Mucosa of stomach (tissue), 1 donor: ENCODE results near the gene ACTL8.

ENCODE experiments used
- H3K27me3 ChIP-seq: one replicate; pipeline ENCODE4 v1.7.0; 2013; ENCODE audit warnings: mild to moderate bottlenecking, low read length; ENCODE audit not compliant: control insufficient read depth, insufficient read depth
- H3K36me3 ChIP-seq: one replicate; pipeline ENCODE4 v1.7.0; 2013; ENCODE audit warnings: low read length; ENCODE audit not compliant: control insufficient read depth, insufficient read depth
- H3K4me1 ChIP-seq: one replicate; pipeline ENCODE4 v1.7.0; 2013; ENCODE audit warnings: mild to moderate bottlenecking, low read length; ENCODE audit not compliant: control insufficient read depth, insufficient read depth
- H3K4me3 ChIP-seq: one replicate; pipeline ENCODE4 v1.7.0; 2013; ENCODE audit warnings: low read length
- H3K9ac ChIP-seq: one replicate; pipeline ENCODE4 v1.7.0; 2013; ENCODE audit warnings: mild to moderate bottlenecking, low read length, moderate library complexity
- H3K9me3 ChIP-seq: one replicate; pipeline ENCODE4 v1.7.0; 2013; ENCODE audit warnings: mild to moderate bottlenecking, low read length, moderate library complexity; ENCODE audit not compliant: control insufficient read depth
- donor health status: Pancreatic carcinoma.

ACTL8 gene

DNA sequence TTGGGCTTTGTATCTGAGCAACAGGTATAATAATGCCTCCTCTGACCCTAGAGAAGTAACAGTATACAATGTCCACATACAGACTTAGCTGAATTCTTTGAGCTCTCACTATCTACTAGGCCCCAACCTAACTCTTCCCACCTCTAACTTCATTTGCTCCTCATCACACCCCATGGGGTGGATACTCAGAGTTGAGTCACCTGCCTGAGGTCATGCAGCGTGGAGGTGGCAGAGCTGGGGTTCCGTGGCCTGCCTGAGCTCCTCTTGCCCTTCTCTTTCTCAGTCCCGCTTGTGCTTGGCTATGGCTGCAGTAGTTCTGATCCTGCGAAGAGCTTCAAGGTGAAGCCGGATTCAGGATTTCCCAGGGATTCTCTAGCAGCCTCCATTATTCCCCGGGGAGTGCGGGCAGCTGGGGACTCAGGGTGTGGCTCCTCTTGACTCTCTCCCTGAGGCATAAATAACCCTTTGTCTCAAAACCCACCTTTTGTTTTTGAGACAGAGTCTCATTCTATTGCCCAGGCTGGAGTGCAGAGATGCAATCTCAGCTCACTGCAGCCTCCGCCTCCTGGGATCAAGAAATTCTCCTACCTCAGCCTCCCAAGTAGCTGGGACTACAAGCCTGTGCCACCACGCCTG is 29.9 kb upstream of the ACTL8 start:
- H3K9ac ChIP-seq = no peak overlapping the region
- H3K9me3 ChIP-seq = no peaks in the 10 kb centered on the region
- H3K27me3 ChIP-seq = peaks cover 12% of the 10 kb centered on the region
- no peaks in the 10 kb centered on the region for H3K4me1 ChIP-seq
- H3K36me3 ChIP-seq = no peaks in the 10 kb centered on the region
- no peak overlapping the region for H3K4me3 ChIP-seq

DNA sequence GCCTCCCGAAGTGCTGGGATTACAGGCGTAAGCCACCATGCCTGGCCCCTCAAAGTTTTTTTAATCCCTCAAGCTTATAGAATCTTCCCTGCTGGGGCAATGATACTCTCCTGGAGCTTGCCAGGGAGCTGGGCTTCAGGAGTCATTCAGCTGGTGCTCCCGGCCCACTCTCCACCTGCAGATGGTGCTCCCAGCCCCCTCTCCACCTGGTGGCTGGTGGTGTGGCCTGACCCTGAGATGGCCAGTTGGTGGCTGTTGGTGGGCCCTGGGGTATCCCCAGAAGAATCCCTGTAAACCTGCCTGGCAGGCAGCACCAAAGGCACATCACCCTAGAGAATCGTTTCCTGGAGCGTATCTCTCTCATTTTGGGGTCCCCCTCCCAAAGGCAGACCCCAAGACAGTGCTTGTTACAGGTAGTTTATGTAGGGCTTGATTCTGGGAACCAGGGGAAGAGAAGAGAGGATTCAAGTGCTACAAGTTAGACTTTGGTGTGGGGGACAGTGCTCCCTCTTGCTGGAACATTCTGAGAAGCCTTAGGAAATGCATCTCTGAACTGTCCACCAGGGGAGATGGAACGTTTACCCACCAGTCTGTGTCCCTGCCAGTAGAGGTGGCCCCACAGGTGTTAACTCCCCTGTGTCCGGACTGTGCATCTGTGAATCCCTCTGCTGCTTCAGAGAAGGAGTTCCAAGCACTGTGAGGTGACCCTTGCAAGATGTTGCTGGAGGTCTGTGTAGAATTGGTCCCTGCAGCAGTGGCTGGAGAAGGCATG is 29.1 kb upstream of the ACTL8 start:
- no peaks in the 10 kb centered on the region for H3K9me3 ChIP-seq
- peaks cover 12% of the 10 kb centered on the region for H3K27me3 ChIP-seq
- H3K9ac ChIP-seq = no peak overlapping the region
- no peaks in the 10 kb centered on the region for H3K36me3 ChIP-seq
- H3K4me1 ChIP-seq = no peaks in the 10 kb centered on the region
- H3K4me3 ChIP-seq = no peak overlapping the region

DNA sequence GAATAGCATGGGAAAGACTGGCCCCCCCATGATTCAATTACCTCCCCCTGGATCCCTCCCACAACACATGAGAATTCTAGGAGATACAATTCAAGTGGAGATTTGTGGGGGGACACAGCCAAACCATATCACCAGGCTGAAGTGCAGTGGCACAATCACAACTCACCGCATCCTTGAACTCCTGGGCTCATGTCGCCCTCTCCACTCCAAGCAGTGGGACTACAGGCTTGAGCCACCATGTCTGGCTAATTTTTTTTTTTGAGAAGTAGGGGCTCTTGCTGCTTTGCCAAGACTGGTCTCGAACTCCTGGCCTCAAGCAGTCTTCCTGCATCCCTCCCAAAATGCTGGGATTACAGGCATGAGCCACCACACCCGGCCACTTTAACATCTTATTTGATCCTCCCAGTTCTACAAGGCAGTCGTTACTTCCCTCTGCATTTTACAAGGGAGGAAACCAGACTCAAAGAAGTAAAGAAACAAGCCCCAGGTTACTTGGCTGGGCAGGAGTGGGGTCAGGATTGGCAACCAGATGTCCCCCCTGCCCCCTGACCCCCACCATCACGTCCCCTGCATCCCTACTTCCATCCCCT is 26.9 kb upstream of the ACTL8 start:
- no peaks in the 10 kb centered on the region for H3K4me1 ChIP-seq
- peaks cover 12% of the 10 kb centered on the region for H3K27me3 ChIP-seq
- no peak overlapping the region for H3K4me3 ChIP-seq
- no peaks in the 10 kb centered on the region for H3K36me3 ChIP-seq
- no peak overlapping the region for H3K9ac ChIP-seq
- no peaks in the 10 kb centered on the region for H3K9me3 ChIP-seq

DNA sequence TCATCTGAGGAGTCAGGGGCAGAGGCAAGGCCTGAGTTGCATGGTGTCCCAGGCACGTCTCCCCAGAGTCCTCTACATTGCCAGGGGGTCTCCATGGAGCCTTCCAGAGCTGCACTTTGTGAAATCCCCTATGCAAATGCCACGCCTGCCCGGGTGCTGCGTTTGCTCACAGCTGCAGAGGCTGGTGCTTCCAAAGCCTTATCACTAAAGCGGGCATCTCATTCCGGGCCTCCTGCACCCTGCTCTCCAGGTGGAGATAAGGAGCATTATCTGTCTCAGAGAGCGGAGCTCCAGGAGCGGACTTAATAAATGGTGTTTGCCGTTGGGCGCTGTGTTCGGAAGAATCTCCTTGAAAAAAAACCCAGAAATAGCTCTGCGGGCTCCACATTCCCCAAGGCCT is 25.9 kb upstream of the ACTL8 start:
- H3K36me3 ChIP-seq = no peaks in the 10 kb centered on the region
- H3K27me3 ChIP-seq = peaks cover 7% of the 10 kb centered on the region
- no peak overlapping the region for H3K9ac ChIP-seq
- H3K4me3 ChIP-seq = no peak overlapping the region
- H3K9me3 ChIP-seq = no peaks in the 10 kb centered on the region
- no peaks in the 10 kb centered on the region for H3K4me1 ChIP-seq

DNA sequence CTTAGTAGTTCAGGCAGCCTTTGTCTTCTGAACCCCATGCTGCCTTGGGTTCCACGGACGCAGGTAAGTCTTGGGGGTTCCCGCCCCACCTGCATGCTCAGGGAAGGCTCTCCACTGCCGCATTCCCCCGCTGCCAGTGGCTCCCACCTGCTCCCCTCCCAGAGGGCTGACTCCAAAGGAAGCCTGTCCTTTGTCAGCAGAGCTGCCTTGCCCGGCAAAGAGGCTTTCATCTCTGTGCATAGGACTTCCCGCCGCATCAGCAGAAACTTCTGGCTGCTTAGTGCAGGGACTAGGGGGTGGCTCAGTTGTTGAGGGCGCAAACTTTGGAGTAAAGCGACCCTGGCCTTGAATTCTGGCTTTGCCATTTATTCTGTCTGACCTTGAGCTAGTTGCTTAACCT is 25.2 kb upstream of the ACTL8 start:
- H3K27me3 ChIP-seq = peaks cover 7% of the 10 kb centered on the region
- no peaks in the 10 kb centered on the region for H3K36me3 ChIP-seq
- H3K4me1 ChIP-seq = no peaks in the 10 kb centered on the region
- H3K4me3 ChIP-seq = no peak overlapping the region
- H3K9me3 ChIP-seq = no peaks in the 10 kb centered on the region
- H3K9ac ChIP-seq = no peak overlapping the region

DNA sequence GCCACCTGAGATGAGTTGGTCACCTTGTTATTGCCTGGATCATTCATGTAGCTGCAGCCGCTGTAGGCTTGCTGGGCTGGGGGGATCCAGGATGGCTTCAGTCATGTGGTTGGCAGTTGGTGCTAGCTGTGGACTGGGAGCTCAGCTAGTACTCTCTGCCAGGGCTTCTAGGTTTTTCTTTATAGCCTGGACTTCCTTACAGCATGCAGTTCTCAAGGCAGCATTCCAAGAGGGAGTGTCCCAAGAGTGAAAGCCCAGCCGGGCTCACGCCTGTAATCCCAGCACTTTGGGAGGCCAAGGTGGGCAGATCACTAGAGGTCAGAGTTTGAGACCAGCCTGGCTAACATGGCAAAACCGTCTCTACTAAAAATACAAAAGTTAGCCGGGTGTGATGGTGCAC is 23.7 kb upstream of the ACTL8 start:
- no peak overlapping the region for H3K9ac ChIP-seq
- peaks cover 13% of the 10 kb centered on the region for H3K27me3 ChIP-seq
- no peaks in the 10 kb centered on the region for H3K4me1 ChIP-seq
- no peak overlapping the region for H3K4me3 ChIP-seq
- H3K9me3 ChIP-seq = no peaks in the 10 kb centered on the region
- H3K36me3 ChIP-seq = no peaks in the 10 kb centered on the region

DNA sequence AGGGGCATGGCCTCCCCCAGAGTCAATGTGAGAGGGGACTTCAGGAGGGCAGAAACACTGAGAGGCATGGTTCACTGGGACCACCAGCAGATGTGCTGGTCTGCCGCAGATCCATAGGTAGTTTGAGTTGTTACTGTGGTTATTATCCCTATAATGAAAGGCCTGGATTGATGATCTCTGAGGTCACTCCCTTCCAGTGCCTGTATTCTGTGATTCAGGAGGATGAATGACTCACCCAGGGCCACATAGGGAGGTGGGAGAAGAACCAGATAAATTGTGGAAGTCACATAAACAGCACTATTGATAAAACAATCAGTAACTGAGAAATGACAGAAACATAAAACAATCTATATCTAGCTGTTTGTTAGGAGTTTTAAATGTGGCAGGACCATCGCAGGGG is 22.7 kb upstream of the ACTL8 start:
- no peak overlapping the region for H3K4me3 ChIP-seq
- H3K4me1 ChIP-seq = no peaks in the 10 kb centered on the region
- H3K36me3 ChIP-seq = no peaks in the 10 kb centered on the region
- no peak overlapping the region for H3K9ac ChIP-seq
- no peaks in the 10 kb centered on the region for H3K9me3 ChIP-seq
- H3K27me3 ChIP-seq = peaks cover 13% of the 10 kb centered on the region

DNA sequence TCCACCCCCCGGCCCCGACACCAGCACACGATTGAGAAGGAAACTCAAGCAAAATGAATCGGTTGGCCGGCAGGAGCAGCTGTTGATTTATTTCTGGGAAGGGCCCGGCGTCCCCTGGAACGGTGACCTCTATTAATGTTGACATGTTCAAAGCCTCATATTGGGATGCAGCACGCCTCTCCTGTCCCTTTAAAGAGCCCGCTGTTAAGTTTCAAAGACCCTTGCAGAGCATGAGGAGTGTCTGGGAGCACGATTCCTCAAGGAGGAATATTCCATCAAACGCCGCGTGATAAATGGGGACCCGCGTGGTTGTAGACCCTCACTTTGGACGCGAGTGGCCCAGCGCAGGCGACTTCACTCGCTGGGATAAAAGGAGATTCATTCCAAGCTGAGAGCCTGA is 21.5 kb upstream of the ACTL8 start:
- Histone ChIP-seq H3K9me3 (no peaks in the 10 kb centered on the region), H3K9ac (no peak overlapping the region), H3K4me1 (no peaks in the 10 kb centered on the region), H3K27me3 (peaks cover 12% of the 10 kb centered on the region), H3K36me3 (no peaks in the 10 kb centered on the region), H3K4me3 (no peak overlapping the region)

DNA sequence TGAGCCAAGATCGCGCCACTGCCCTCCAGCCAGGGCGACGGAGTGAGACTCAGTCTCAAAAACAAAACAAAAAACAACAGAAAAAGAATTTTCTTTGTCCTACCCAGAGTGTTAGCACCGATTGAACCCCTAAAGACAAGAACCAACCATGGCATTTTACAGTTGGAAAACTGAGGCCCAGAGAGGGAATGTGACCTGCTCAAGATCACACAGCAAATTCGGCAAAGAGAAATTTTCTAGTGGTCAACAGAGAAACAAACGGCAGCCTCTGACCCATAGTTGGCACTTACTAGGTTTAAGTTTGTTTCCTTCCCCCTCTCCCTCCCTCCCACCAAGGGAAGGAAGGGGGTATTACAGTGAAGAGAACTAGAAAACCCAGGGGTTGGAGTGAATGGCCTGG is 20.5 kb upstream of the ACTL8 start:
- Histone ChIP-seq H3K9ac (no peak overlapping the region), H3K27me3 (peaks cover 11% of the 10 kb centered on the region), H3K4me3 (no peak overlapping the region), H3K9me3 (no peaks in the 10 kb centered on the region), H3K4me1 (no peaks in the 10 kb centered on the region), H3K36me3 (no peaks in the 10 kb centered on the region)

DNA sequence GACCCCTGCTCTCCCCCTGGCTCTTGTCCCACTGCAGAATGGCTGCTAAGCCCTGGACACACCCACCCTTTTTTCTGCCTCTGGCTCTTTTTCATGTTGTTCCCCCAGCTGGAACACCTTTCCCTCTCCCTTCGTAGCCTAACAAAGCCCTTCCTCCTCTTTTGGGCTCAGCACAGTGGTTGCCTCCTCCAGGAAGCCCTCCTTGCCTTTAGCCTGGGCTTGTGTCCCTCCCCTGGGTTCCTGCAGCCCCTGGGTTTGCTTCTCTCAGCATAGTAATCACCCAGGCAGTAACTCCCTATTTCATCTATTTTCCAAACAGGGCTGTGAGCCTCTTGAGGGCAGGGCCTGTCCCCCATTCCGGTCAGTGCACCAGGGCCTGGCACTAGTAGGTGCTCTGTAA is 19.8 kb upstream of the ACTL8 start:
- Histone ChIP-seq H3K36me3 (no peaks in the 10 kb centered on the region), H3K9ac (no peak overlapping the region), H3K4me3 (no peak overlapping the region), H3K27me3 (peaks cover 12% of the 10 kb centered on the region), H3K4me1 (no peaks in the 10 kb centered on the region), H3K9me3 (no peaks in the 10 kb centered on the region)

DNA sequence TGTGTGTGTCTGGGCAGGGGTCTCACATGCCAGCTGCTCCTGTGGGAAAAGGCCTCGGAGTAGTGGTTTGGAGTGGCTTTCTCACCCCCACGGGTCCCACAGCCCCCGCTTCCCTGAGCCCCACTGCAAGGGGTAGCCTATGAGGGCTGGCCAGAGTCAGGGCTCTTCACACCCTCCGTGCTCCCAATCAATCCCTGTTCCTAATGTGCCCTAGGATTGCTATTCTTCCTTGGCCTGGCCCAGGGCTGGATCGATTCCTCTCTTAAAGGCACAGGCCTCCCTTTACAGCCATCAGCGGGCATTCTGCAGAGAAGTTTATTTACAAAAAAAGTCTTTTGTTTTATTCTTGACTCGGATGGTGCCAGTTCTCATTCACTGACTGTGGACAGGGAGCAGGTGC is 19.3 kb upstream of the ACTL8 start:
- Histone ChIP-seq H3K27me3 (peaks cover 15% of the 10 kb centered on the region), H3K9me3 (no peaks in the 10 kb centered on the region), H3K4me1 (no peaks in the 10 kb centered on the region), H3K4me3 (no peak overlapping the region), H3K9ac (no peak overlapping the region), H3K36me3 (no peaks in the 10 kb centered on the region)

DNA sequence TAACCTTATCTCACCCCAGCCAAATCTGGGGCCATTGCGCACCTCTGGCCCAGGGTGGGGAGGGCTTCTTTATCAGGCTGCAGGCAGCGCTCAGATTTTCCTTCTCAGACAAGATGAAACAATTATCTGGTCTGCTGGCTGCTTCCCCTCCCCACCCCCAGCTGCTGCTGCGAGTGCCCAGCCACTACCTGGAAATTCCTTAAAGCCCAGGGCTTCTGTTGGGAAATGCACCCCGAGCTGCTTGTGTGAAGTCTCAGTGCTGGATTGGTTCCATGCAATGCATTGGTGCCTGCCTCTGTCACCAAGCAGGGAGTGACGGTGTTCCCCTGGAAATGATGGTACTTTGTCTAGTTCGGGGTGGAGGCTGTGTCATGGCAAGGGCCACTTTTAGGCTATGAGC is 18.5 kb upstream of the ACTL8 start:
- Histone ChIP-seq H3K27me3 (peaks cover 19% of the 10 kb centered on the region), H3K4me1 (no peaks in the 10 kb centered on the region), H3K9me3 (no peaks in the 10 kb centered on the region), H3K9ac (no peak overlapping the region), H3K4me3 (no peak overlapping the region), H3K36me3 (no peaks in the 10 kb centered on the region)
